Stimulated activated CD4-positive, alpha-beta T cell treated with anti-CD3 and anti-CD28 coated beads, Interleukin-2, amount 100 ng/mL, for 4 hours (primary cell): ENCODE results near the gene HACD2.
"Not testable (repeated sequence)": the region's sequence is repeated elsewhere in the genome, so short reads cannot be mapped to it uniquely, and the experiment has no call there.

Source experiments
- DNase-seq: peaks from one replicate; pipeline ENCODE4 v3.0.0-alpha.2; 2020; ENCODE audit warnings: low read depth

HACD2 gene

GRCh38 chr3:123523023-123523412 is 61.8 kb downstream of the HACD2 start:
- no peak for DNase-seq

GRCh38 chr3:123522320-123523022 is 62.4 kb downstream of the HACD2 start:
- DNase-seq = no peak

DNA sequence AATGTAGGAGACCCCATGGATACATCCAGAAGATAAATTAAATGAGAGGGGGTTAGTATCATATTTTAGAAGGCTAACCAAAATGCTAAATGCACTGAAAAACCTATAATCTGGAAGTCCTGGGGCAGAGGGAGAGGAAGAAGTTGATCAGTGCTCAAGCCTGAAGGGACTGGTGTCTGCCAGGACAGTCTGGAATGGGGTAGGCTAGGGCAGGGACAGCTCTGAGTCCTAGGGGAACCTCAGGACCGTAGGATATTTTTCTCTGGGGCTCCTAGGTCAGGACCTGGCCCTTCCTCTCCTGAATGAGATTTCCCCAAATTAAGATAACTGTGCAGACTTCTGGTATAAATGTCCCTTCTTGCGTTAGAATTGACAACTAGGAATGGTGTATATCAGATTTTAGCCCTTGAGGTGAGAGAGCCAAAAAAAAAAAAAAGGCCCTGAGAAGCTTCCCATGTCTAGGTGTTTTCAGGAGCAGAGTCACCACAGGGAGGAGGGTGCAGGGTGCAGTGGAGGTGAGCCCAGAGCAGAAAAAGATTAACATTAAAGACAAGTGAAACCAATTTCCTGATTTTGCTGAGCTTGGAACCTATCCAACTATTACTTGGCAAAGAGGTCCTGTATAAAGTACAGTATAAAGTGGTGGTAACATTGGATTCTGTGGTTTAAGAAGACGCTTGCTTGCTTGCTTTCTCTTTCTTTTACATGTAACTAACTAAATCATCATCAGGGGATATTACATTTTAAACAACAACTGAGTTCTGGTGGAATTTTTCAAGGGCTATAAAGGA is 63.5 kb downstream of the HACD2 start:
- no peak for DNase-seq

GRCh38 chr3:123520656-123521055 is 64.2 kb downstream of the HACD2 start:
- DNase-seq = no peak

DNA sequence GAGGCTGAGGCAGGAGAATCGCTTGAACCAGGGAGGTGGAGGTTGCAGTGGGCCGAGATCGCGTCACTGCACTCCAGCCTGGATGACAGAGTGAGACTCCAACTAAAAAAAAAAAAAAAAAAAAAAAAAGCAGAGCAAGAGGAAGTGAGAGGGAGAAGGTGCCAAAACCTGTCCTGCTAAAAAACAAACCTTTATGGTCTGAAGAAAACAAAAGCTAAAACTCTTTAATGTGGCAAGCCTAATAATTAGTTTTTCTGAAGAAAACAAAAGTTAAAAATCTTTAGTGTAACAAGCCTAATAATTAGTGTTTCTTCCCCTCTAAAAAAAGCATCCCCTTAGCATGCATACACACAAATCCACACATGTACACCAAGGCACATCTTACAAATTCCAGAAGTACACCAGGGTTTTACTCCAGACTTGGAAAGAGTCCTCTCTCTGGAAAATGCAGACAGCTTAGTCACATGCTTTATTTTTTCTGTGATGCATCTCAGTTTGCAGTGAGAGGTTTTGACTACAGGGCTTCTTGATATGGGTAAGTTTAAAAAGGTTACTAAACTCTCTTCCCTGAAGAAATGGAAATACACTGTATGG is 65.9 kb downstream of the HACD2 start:
- DNase-seq = no peak

GRCh38 chr3:123511726-123512125 is 73.1 kb downstream of the HACD2 start:
- no peak for DNase-seq

DNA sequence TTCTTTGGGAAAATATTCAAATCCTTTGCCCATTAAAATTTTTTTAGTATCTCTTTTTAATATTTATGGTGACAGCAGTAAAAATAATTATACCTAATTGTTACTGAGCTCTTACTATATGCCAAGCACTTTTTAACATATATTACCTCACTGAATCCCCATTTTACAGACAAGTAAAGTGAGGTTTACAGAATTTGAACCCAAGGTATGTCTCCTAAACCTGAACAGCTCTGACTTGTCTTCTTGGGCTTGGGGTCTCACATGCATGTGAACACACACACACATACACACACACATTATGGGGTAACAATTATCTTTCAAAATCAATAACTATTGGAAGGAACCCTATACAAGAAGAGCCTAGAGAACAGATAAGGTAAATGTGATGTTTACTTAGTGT is 73.8 kb downstream of the HACD2 start:
- no peak for DNase-seq

DNA sequence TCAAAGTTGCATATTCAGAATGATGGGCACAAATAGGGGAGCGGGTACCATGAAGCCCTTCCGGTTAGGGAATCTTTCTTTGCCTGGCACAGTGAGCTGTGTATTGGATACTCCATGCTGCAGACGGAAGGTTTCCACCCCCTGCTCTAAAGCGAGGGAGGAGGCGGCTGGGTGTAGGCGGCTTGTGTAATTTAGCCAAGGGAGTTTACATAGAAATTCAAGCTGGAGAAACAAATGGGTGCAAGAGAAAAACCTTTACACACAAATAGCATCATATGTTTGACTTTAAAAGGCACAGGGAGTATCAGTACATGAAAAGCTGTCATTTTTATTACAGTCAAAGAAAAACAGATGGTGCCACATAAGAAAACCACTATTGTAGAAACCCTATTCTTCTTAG is 76.7 kb downstream of the HACD2 start:
- no peak for DNase-seq

- no peak for DNase-seq
These were observed 79.0 kb downstream of the HACD2 start for GRCh38 chr3:123505820-123506219.

GRCh38 chr3:123503203-123503602 is 81.7 kb downstream of the HACD2 start:
- DNase-seq = no peak

- DNase-seq = no peak
These were observed 85.5 kb downstream of the HACD2 start for GRCh38 chr3:123499322-123499721.

- no peak for DNase-seq
These were observed 86.1 kb downstream of the HACD2 start for GRCh38 chr3:123498761-123499160.

GRCh38 chr3:123493912-123494311 is 90.9 kb downstream of the HACD2 start:
- no peak for DNase-seq

- DNase-seq = no peak
These were observed 92.8 kb downstream of the HACD2 start for GRCh38 chr3:123491966-123492587.

DNA sequence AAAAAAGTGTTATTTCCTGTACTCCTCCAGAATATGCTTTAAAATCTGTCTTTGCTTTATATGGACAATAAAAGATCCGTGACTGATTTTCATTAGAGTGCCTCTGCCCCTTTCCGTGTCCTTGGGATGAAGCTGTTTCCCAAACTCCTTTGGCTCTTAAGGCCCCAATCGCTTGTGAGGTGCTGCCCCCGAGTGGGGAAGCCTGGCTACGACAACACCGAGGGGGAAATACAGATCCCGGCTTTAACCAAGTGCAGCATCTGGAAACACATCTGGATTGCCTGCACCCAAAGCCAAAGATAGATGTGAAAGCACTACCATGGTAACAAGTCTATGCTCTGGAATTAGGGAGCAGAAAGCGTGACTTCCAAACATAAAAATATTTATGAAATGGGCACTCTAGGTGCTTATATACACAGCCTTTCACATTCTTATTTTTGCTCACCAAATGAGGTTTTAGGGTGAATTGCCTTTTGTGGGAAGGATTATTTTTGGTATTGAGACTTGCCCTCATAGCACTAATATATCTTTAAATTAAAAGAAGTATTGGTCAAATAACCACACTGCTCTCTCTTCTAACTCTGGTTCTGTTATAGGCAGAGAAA is 95.4 kb downstream of the HACD2 start:
- no peak for DNase-seq

- DNase-seq = no peak
These were observed 96.1 kb downstream of the HACD2 start for GRCh38 chr3:123488645-123489347.

DNA sequence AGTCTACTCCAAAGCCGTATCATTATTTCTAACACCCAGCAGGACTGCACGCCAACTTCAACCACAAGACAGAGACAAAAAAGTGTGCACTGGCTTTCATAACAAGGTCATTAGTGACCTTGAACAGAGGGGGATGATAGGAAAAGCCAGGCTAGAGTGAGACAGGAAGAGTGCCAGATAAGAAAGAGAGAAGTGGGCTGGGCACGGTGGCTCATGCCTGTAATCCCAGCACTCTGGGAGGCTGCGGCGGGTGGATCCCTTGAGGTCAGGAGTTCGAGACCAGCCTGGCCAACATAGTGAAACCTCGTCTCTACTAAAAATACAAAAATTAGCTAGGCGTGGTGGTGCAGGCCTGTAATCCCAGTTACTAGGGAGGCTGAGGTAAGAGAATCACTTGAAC is 97.8 kb downstream of the HACD2 start:
- DNase-seq = not testable (repeated sequence)

- DNase-seq = no peak
These were observed 98.4 kb downstream of the HACD2 start for GRCh38 chr3:123486460-123486859.

DNA sequence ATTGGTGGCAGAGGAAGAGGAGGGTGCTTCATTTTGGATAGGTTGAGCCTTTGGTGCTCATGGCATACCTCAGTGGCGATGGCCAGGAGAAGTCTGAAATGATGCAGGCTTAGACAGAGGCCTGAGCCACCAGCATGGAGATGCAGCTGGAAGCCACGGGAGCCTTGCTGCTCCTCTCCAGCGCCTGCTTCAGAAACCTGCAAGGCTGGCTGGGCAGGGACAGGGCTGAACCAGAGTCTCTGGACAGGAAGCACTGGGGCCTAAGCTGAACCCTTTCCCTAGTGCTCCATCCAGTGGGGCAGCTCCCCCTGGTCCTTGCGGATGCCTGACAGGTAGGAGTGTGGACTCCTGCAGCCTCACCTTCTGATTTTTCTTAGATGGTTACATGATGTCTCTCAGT is 99.3 kb downstream of the HACD2 start:
- DNase-seq = no peak

- no peak for DNase-seq
These were observed 101.7 kb downstream of the HACD2 start for GRCh38 chr3:123483146-123483545.

- DNase-seq = no peak
These were observed 103.0 kb downstream of the HACD2 start for GRCh38 chr3:123481722-123482457.
